HFF-Myc (cell line): Measurements from ENCODE around the gene RUNX1.

Experiments
- DNase-seq: peaks from one replicate; pipeline ENCODE4 v3.0.0-alpha.2; 2011; ENCODE audit warnings: low read depth; ENCODE audit errors: extremely low read depth
- H3K4me3 ChIP-seq: replicated peaks from 2 replicates; pipeline ENCODE4 v1.5.1; 2011; ENCODE audit warnings: low read depth, mild to moderate bottlenecking, control low read depth, low read length
- CTCF ChIP-seq: IDR thresholded peaks from 2 replicates; pipeline ENCODE4 v1.5.1; 2012; ENCODE audit warnings: mild to moderate bottlenecking, low read depth, low read length, control low read depth; ENCODE audit errors: missing control alignments

RUNX1 gene

DNA sequence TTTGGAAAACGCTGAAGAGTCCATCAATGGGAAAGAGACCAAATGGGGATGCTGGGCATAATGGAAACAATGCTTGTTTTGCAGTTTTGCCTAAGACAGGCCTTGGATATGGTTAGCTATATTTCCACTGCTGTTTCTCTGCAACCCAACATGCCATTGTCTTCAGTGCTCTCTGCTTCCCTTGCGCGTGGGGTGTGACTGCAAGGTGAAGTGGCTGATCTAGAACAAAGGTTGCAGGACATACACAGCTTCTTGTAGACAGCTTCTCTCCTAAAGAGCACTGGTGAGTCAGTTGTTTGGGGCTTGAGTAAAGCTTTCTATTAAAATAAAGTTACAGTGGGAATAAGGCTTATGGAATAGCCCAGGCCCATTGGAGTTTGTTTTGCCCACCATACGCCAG is 33.0 kb downstream of the RUNX1 start:
- no peak for DNase-seq
- no peak overlapping the region for H3K4me3 ChIP-seq
- no peak for TF ChIP-seq CTCF

GRCh38 chr21:35015435-35016024 is 33.6 kb downstream of the RUNX1 start:
- no peak for DNase-seq
- no peak for TF ChIP-seq CTCF
- H3K4me3 ChIP-seq: no peak overlapping the region

DNA sequence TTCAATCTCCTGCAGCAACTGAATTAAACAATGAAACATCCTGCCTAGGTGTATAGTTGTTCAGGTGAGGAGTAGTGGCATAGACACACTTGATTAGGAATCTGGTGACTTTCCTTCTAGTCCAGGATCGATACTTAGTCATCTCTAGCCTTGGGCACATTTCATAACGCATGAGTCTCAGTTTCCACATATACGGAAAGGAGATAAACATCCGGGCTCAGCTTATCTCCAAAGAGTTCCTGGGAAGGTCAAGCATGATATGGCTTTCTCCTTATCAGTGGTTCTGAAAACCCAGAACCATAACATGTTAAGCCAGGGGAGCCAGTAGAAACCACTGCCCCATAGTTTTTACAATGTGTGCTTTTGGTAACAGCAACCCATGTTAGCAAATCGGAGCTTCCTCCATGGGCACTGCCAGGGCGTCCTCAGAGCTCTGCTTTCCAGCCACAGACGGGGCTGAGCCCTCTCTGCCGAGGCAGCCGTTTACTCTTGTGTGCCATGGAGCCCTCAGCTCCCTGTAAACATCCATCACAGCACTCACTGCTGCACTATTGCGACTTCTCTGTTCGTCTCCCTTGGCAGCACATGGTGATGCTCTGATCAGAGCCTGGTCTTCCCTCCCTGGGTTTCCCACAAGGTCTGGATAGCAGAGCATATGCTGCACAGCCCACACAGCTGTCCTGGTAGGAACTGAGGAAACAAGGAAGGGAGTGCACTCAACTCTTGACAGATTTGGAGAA is 34.6 kb downstream of the RUNX1 start:
- no peak overlapping the region for H3K4me3 ChIP-seq
- DNase-seq: no peak
- TF ChIP-seq CTCF: no peak

GRCh38 chr21:35011681-35012080 is 37.4 kb downstream of the RUNX1 start:
- TF ChIP-seq CTCF: no peak

DNA sequence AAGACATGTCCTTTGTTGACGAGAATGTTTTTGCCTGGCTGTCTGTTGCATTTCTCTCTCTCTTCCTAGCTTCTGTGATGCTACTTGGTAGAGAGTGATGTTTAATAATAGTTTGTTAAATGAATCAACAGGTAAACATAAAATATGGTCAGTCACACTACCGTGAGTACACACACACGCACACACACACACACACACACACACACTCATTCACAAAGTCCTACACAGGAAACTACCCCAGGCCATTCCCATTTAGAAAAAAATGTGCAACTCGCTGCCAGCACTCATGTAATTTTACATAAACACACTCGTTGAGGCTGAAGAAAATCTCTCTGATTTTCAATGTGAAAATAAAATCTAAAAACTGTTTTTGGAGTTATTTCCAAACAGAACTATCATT is 38.7 kb downstream of the RUNX1 start:
- DNase-seq: no peak
- TF ChIP-seq CTCF: no peak
- no peak overlapping the region for H3K4me3 ChIP-seq

More at GRCh38 chr21:35011681-35012080, 37.4 kb downstream of the RUNX1 start:
- no peak overlapping the region for H3K4me3 ChIP-seq
- no peak for DNase-seq

GRCh38 chr21:35007348-35007747 is 41.8 kb downstream of the RUNX1 start:
- no peak for TF ChIP-seq CTCF
- no peak overlapping the region for H3K4me3 ChIP-seq
- no peak for DNase-seq

DNA sequence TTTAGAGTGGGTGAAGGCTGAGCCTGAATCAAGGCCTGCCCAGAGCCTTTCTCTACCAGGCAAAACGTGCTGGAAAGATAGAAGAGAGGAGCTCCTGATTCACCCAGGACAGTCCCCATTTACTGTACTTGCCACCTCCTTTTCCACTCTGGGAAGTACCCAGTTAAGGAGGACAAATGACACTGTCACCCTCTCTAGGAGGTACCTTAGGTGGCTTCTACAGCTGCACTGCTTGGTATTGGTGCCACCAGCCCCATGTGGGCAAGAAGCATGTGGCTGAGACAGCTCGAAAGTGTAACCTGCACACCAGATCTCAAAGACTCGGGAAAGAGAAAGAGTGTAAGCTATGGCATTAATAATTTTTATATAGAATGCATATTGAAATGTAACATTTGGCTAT is 42.3 kb downstream of the RUNX1 start:
- TF ChIP-seq CTCF: no peak
- DNase-seq: no peak
- H3K4me3 ChIP-seq: no peak overlapping the region
